Stimulated activated CD4-positive, alpha-beta T cell treated with anti-CD3 and anti-CD28 coated beads, Interleukin-2, amount 100 ng/mL, for 24 hours (primary cell): Measurements from ENCODE around the gene TLK1.
"Not testable (repeated sequence)": the region's sequence is repeated elsewhere in the genome, so short reads cannot be mapped to it uniquely, and the experiment has no call there.

Source experiments
- DNase-seq, 2 donors: peaks; one replicate each; pipeline ENCODE4 v3.0.0-alpha.2; 2020

The TLK1 gene

GRCh38 chr2:171139860-171140259, 20.8 kb downstream of the TLK1 start:
- no peak for DNase-seq

GRCh38 chr2:171136024-171136423, 24.7 kb downstream of the TLK1 start:
- DNase-seq: no peak

- no peak for DNase-seq
Measured at GRCh38 chr2:171134624-171135230, 26.0 kb downstream of the TLK1 start.

GRCh38 chr2:171132086-171132485, 28.6 kb downstream of the TLK1 start:
- no peak for DNase-seq

- no peak for DNase-seq
Measured at GRCh38 chr2:171128461-171128860, 32.2 kb downstream of the TLK1 start.

- no peak for DNase-seq
Measured at GRCh38 chr2:171124541-171124940, 36.2 kb downstream of the TLK1 start.

GRCh38 chr2:171109571-171109970, 51.1 kb downstream of the TLK1 start:
- no peak for DNase-seq

- no peak for DNase-seq
Measured at GRCh38 chr2:171109020-171109419, 51.7 kb downstream of the TLK1 start.

- DNase-seq: no peak
Measured at GRCh38 chr2:171107803-171108202, 52.9 kb downstream of the TLK1 start.

GRCh38 chr2:171104379-171104778, 56.3 kb downstream of the TLK1 start:
- DNase-seq: no peak

- no peak for DNase-seq
Measured at GRCh38 chr2:171102802-171103201, 57.9 kb downstream of the TLK1 start.

GRCh38 chr2:171100370-171100769, 60.3 kb downstream of the TLK1 start:
- DNase-seq: no peak

GRCh38 chr2:171098607-171099006, 62.1 kb downstream of the TLK1 start:
- DNase-seq: no peak

- no peak for DNase-seq
Measured at GRCh38 chr2:171095014-171095582, 65.6 kb downstream of the TLK1 start.

- not testable (repeated sequence) for DNase-seq
Measured at GRCh38 chr2:171091517-171091916, 69.2 kb downstream of the TLK1 start.

GRCh38 chr2:171089489-171089888, 71.2 kb downstream of the TLK1 start:
- no peak for DNase-seq

GRCh38 chr2:171088057-171088834, 72.4 kb downstream of the TLK1 start:
- DNase-seq: no peak

GRCh38 chr2:171087547-171087946, 73.1 kb downstream of the TLK1 start:
- no peak for DNase-seq

GRCh38 chr2:171086352-171087290, 74.1 kb downstream of the TLK1 start:
- peak; percentile 50 for DNase-seq

GRCh38 chr2:171084128-171084527, 76.6 kb downstream of the TLK1 start:
- DNase-seq: no peak

- no peak for DNase-seq
Measured at GRCh38 chr2:171083451-171083850, 77.2 kb downstream of the TLK1 start.

- peak in 1 of 2 donors; percentile 10 for DNase-seq
Measured at GRCh38 chr2:171081649-171082111, 79.0 kb downstream of the TLK1 start.

- DNase-seq: no peak
Measured at GRCh38 chr2:171080607-171081006, 80.1 kb downstream of the TLK1 start.
